Stimulated activated memory B cell treated with anti-CD40 and anti-IgM and Interleukin-4, amounts not matched to agents 10 μg/mL and 1 μg/mL and 100 μg/mL, for 72 hours (primary cell): ENCODE results near the gene DDX27.

Experiments used
- ATAC-seq: fragments of 150-1000 bp; cut with Tn5 transposase; 2 replicates; pipeline ENCODE4 v1.10.0; 2021
- H3K27ac Mint-ChIP-seq: one replicate; pipeline ENCODE4 v1.8.0; 2022; ENCODE audit warnings: mild to moderate bottlenecking, mixed read lengths
- H3K27me3 Mint-ChIP-seq: one replicate; pipeline ENCODE4 v1.8.0; 2022; ENCODE audit warnings: mixed read lengths
- H3K36me3 Mint-ChIP-seq: one replicate; pipeline ENCODE4 v1.8.0; 2022; ENCODE audit warnings: mixed read lengths
- H3K4me1 Mint-ChIP-seq: one replicate; pipeline ENCODE4 v1.8.0; 2022; ENCODE audit warnings: mixed read lengths
- H3K4me3 Mint-ChIP-seq: one replicate; pipeline ENCODE4 v1.8.0; 2022; ENCODE audit warnings: mild to moderate bottlenecking, moderate library complexity, mixed read lengths
- H3K9me3 Mint-ChIP-seq: one replicate; pipeline ENCODE4 v1.8.0; 2022; ENCODE audit warnings: mixed read lengths

DDX27 gene

DNA sequence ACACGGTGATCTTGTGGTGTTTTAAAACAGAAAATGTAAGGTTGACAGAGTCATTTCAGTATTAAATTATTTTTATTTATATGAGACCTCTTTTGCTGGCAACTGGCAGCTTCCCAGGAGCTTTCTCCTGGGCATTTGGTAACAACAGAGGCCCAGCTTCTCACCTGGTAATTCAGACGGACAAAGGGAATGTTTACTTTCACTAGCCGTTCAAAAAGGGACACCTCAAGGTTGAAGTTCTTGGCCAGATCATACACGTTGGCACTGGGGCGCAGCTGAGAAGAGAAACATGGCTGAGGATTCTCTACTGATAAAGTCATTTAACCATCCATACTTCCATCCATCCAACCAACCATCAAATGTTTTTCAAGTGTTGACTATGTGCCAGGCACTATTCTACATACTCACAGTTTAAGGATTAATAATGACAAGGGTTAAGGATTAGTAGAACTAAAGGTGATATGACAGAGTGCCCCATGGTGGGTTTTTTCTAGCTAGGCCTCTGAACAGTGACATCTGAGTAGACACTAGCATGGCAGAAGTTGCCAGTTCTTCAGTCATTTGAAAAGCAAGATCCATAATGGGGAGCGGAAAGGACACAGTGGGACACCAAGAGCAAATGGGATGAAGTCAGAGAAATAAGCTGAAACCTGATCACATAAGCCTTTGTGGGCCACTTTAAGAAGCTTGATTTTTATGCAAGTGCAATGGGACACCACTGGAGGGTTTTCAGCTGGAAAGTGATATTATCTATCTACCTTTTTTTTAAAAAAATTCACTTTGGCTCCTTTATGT is 33.5 kb downstream of the DDX27 start:
- Mint-ChIP-seq H3K9me3 (no peaks in the 10 kb centered on the region), H3K27me3 (no peaks in the 10 kb centered on the region), H3K27ac (no peak overlapping the region), H3K4me1 (no peaks in the 10 kb centered on the region), H3K36me3 (peaks cover 84% of the 10 kb centered on the region), H3K4me3 (no peak overlapping the region)
- no peak for ATAC-seq

DNA sequence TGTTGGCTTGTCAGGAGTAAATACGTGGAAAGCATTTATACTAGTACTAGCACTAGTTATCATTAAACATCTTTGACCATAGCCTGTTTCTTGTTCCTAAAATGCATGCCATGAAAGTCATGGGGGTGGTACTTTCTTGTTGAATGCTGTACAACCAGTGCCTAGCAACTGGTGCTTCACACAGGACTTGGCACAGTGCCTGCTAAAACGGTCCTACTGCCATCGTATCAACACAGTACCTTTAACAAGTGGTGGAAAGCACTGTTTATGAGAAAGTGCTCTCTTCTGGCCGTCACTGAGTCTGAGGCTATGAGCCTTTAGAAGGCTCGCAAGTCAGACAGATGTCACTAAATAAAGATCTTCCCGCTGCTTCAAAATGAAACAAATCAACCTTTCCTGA is 37.0 kb downstream of the DDX27 start:
- Mint-ChIP-seq H3K27ac (no peak overlapping the region), H3K36me3 (peaks cover 85% of the 10 kb centered on the region), H3K9me3 (no peaks in the 10 kb centered on the region), H3K4me3 (no peak overlapping the region), H3K27me3 (no peaks in the 10 kb centered on the region), H3K4me1 (no peaks in the 10 kb centered on the region)
- no peak for ATAC-seq

DNA sequence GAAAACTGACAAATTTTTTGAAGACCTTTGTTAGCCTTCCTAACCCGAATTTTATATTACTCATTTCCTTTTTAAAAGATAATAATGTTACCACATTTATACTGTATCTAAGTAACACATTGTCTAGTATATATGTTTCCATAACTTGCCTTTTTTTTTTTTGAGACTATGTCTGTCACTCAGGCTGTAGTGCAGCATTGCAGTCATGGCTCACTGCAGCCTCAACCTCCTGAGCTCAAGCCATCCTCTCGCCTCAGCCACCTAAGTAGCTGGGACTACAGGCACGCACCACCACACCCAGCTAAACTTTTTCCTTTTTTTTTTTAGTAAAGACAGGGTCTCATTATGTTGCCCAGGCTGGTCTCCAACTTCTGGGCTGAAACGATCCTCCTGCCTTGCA is 40.1 kb downstream of the DDX27 start:
- Mint-ChIP-seq H3K4me3 (no peak overlapping the region), H3K36me3 (peaks cover 86% of the 10 kb centered on the region), H3K4me1 (no peaks in the 10 kb centered on the region), H3K27me3 (no peaks in the 10 kb centered on the region), H3K27ac (no peak overlapping the region), H3K9me3 (no peaks in the 10 kb centered on the region)
- ATAC-seq, result no peak

DNA sequence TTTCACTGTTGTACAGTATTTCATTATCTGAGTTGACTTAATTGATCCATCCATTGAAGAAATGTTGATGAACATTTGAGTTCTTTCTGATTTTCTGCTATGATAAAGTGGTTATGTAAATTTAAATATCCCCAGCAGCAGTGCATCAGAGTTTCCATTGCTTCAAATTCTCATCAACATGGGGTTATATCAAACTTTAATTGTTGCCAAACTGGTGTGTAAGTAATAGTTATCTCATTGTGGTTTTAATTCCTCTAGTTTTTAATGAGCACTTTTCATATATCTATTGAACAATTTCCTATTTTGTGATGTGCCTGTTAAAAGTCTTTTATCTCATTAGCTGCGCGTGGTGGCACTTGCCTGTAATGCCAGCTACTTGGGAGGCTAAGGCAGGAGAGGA is 40.6 kb downstream of the DDX27 start:
- no peak for ATAC-seq
- H3K27me3 Mint-ChIP-seq, result no peaks in the 10 kb centered on the region
- peaks cover 86% of the 10 kb centered on the region for H3K36me3 Mint-ChIP-seq
- no peaks in the 10 kb centered on the region for H3K4me1 Mint-ChIP-seq
- no peaks in the 10 kb centered on the region for H3K9me3 Mint-ChIP-seq
- H3K27ac Mint-ChIP-seq, result no peak overlapping the region
- H3K4me3 Mint-ChIP-seq, result no peak overlapping the region

DNA sequence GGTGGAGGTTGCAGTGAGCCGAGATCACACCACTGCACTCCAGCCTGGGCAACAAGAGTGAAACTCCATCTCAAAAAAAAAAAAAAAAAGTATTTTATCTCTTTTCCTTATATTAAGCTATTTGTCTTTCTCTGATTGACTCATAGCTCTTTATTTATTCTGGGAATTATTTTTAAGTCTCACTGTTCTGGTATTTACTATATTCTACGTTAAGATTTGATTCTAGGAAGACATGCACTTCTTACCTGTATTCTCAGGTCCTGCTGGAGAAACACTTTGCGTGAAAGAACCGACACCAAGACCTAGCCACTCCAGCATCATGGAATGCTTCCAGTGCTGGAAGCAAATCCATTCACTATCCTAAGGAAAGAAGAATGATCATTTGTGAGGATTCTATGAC is 41.0 kb downstream of the DDX27 start:
- no peaks in the 10 kb centered on the region for H3K4me1 Mint-ChIP-seq
- H3K27ac Mint-ChIP-seq, result no peak overlapping the region
- H3K4me3 Mint-ChIP-seq, result no peak overlapping the region
- H3K9me3 Mint-ChIP-seq, result no peaks in the 10 kb centered on the region
- no peaks in the 10 kb centered on the region for H3K27me3 Mint-ChIP-seq
- peaks cover 86% of the 10 kb centered on the region for H3K36me3 Mint-ChIP-seq
- ATAC-seq, result no peak

DNA sequence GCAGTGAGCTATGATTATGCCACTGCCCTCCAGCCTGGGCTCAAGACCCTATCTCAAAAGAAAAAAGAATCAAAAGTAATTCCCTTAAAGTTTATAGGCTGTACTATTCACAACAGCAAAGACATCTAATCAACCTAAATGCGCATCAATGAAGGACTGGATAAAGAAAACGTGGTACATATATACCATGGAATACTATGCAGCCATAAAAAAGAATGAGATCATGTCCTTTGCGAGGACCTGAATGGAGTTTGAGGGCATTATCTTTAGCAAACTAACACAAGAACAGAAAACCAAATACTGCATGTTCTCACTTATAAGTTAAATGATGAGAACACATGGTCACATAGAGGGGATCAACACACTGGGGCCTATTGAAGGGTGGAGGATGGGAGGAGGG is 42.0 kb downstream of the DDX27 start:
- H3K27ac Mint-ChIP-seq, result no peak overlapping the region
- H3K9me3 Mint-ChIP-seq, result no peaks in the 10 kb centered on the region

DNA sequence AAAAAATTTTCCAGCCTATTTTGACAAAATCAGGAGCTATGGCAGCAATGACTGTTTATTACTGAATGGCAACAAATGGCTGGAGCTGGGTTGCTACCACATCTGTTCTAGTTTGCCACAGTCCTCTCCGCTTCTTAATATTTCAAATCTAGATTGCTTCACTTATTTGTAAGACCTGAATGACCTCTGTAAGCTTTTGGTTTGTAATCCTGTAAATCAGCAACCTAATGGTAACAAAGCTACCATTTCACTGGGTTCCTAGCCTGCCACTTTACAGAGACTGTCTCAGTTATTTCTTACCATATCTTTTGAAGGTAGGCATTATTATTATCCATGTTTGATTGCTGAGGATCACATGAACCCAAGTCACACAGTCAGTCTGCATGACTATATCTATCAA is 43.2 kb downstream of the DDX27 start:
- Mint-ChIP-seq H3K36me3 (peaks cover 78% of the 10 kb centered on the region), H3K4me3 (no peak overlapping the region), H3K4me1 (peaks cover 12% of the 10 kb centered on the region), H3K27ac (no peak overlapping the region), H3K9me3 (no peaks in the 10 kb centered on the region), H3K27me3 (no peaks in the 10 kb centered on the region)
- no peak for ATAC-seq

More for the DNA sequence above, 42.0 kb downstream of the DDX27 start:
- Mint-ChIP-seq H3K4me1 (peaks cover 6% of the 10 kb centered on the region), H3K36me3 (peaks cover 84% of the 10 kb centered on the region), H3K27me3 (no peaks in the 10 kb centered on the region), H3K4me3 (no peak overlapping the region)
- ATAC-seq, result no peak

DNA sequence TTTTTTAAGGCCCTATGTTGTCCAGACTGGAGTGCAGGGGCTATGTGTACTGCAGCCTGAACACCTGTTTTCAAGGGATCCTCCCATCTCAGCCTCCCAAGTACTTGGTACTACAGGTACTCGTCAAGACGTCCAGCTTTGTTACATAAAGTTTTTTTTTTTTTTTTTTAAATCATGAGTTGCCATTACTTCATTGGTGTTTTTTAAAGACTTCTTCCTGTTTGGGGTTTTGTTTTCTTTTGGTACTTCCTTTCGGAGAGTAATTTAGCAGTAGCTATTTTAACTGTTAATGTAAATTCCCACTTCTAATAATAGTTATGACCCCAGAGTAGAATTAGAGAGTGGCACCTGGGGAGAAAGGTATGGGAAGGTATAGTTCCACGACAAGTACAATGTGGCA is 48.1 kb downstream of the DDX27 start:
- peaks cover 3% of the 10 kb centered on the region for H3K9me3 Mint-ChIP-seq
- H3K36me3 Mint-ChIP-seq, result peaks cover 87% of the 10 kb centered on the region
- peak; percentile 39 for ATAC-seq

DNA sequence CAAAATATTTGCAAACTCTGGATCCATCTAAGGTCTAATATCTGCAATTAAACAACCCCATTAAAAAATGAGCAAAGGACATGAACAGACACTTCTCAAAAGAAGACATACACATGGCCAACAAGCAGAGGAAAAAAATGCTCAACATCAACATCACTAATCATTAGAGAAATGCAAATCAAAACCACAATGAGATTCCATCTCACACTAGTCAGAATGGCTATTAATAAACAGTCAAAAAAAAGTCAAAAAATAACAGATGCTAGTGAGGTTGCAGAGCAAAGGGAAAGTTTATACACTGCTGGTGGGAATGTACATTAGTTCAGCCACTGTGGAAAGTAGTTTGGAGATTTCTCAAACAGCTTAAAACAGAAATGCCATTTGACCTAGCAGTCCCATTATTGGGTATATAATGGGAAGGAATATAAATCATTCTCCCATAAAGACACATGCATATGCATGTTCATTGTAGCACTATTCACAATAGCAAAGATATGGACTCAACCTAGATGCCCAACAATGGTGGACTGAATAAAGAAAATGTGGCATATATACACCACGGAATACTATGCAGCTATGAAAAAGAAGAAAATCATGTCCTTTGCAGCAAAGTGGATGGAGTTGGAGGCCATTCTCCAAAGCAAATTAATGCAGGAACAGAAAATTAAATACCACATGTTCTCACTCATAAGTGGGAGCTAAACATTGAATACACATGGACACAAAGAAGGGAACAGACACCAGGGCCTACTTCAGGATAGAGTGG is 49.6 kb downstream of the DDX27 start:
- Mint-ChIP-seq H3K36me3 (peaks cover 79% of the 10 kb centered on the region), H3K9me3 (peaks cover 3% of the 10 kb centered on the region), H3K4me1 (peaks cover 64% of the 10 kb centered on the region), H3K4me3 (peak overlapping the region; percentile 53), H3K27ac (peak overlapping the region; percentile 81), H3K27me3 (no peaks in the 10 kb centered on the region)
- peak; percentile 63 for ATAC-seq

More for the DNA sequence above, 48.1 kb downstream of the DDX27 start:
- H3K27me3 Mint-ChIP-seq, result no peaks in the 10 kb centered on the region
- peak overlapping the region; percentile 81 for H3K27ac Mint-ChIP-seq
- peak overlapping the region; percentile 64 for H3K4me3 Mint-ChIP-seq
- peaks cover 57% of the 10 kb centered on the region for H3K4me1 Mint-ChIP-seq

DNA sequence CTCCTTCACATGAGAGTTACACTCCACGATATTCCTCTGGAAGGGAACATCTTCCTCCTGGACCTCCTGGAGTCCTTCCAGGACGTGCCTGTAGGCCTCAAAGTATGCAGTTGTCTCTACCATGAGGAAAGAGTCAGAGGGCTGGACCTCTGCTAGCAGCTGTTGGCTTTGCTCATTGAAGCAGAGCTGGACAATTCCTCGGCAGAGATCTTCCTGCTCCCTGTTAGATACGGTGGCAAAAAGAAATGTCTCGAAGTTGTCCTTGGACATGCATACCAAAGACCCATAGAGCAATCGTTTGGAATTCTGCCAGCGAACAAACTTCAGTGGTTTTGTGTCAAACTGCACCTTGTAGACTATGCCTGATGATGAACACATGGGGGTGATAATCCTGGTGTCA is 51.0 kb downstream of the DDX27 start:
- H3K36me3 Mint-ChIP-seq, result peaks cover 66% of the 10 kb centered on the region
- peaks cover 3% of the 10 kb centered on the region for H3K9me3 Mint-ChIP-seq
- peak overlapping the region; percentile 51 for H3K27ac Mint-ChIP-seq

DNA sequence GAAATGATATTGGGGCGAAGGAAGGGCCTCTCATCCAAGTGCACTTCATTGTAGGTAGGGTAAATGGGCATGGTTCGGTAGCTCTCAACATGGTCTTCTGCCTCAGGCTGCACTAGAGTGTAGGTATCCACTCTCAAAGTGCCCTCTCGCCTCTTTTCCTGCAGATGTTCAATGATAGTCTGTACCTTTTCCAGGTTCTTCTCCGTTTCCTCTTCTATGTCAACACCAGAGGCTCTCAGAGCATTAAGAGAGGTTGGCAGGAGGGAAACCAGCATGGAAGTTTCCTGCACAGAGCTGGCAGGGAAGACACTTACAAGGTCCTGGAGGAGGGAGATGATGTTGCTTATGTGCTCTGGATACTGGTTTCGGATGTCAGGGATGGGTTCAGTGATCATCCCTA is 51.5 kb downstream of the DDX27 start:
- ATAC-seq, result no peak
- peaks cover 65% of the 10 kb centered on the region for H3K4me1 Mint-ChIP-seq
- peaks cover 67% of the 10 kb centered on the region for H3K36me3 Mint-ChIP-seq

More for the DNA sequence above, 51.0 kb downstream of the DDX27 start:
- ATAC-seq, result no peak
- Mint-ChIP-seq H3K4me1 (peaks cover 64% of the 10 kb centered on the region), H3K4me3 (no peak overlapping the region), H3K27me3 (no peaks in the 10 kb centered on the region)

DNA sequence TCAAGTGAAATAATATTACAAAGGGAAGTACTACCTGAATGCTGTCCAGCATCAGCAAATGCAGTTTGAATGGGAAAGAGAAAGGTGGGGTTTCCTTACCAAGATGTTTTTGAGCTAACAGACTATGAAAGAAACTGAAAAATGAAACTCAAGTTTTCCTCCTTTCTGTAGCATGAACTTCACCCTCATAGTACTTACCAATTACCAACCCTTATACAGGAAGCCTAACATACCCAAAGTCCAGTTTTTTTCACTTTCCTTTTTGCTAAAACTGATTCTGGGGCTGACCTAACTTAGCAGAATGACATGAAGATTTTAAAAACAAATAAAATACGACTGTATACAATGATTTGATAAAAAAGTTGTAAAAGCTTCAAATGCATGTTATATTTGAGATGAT is 53.4 kb downstream of the DDX27 start:
- peaks cover 70% of the 10 kb centered on the region for H3K4me1 Mint-ChIP-seq
- H3K9me3 Mint-ChIP-seq, result peaks cover 3% of the 10 kb centered on the region
- ATAC-seq, result no peak
- no peak overlapping the region for H3K4me3 Mint-ChIP-seq
- peak overlapping the region; percentile 25 for H3K27ac Mint-ChIP-seq
- H3K27me3 Mint-ChIP-seq, result no peaks in the 10 kb centered on the region
- peaks cover 71% of the 10 kb centered on the region for H3K36me3 Mint-ChIP-seq

More for the DNA sequence above, 51.5 kb downstream of the DDX27 start:
- Mint-ChIP-seq H3K4me3 (no peak overlapping the region), H3K9me3 (peaks cover 3% of the 10 kb centered on the region), H3K27me3 (no peaks in the 10 kb centered on the region), H3K27ac (peak overlapping the region; percentile 51)

DNA sequence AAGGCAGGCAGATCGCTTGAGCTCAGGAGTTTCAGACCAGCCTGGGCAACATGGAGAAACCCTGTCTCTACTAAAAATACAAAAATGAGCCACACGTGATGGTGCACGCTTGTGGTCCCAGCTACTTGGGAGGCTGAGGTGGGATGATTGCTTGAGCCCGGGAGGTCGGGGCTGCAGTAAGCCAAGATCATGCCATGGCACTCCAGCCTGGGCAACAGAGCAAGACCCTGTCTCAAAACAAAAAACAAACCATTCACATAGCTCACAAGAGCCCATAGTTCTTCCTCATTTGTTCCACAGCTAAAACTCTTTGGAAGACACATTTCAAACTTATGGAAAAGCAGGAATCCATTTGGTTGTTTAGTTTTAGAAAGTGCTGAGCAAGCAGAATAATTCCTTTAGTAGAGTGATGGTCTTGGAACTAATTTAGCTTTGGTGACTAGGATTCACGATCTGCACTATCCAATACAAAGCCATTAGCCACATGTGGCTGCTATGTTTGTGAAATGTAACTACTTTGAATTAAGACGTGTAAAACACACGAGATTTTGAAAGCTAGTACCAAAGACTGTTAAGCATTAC is 54.6 kb downstream of the DDX27 start:
- peaks cover 59% of the 10 kb centered on the region for H3K4me1 Mint-ChIP-seq
- no peak for ATAC-seq
- H3K27me3 Mint-ChIP-seq, result no peaks in the 10 kb centered on the region
- H3K9me3 Mint-ChIP-seq, result peaks cover 3% of the 10 kb centered on the region
- H3K4me3 Mint-ChIP-seq, result no peak overlapping the region
- H3K27ac Mint-ChIP-seq, result no peak overlapping the region
- peaks cover 64% of the 10 kb centered on the region for H3K36me3 Mint-ChIP-seq

DNA sequence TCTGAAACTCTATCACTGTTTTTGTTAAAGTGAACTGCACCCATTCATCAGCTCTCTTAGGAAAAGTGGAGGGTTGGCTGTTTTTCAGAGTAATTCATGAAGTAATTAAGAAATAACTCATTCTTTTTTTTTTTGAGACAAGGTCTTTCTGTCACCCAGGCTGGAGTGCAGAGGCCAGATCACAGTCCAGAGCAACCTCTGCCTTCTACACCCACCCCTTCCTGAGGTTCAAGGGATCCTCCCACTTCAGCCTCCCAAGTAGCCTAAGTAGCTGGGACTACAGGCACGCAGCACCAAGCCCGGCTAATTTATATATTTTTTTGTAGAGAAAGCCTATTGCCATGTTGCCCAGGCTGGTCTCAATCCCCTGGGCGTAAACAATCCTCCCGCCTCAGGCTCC is 56.0 kb downstream of the DDX27 start:
- H3K27ac Mint-ChIP-seq, result peak overlapping the region; percentile 100
- no peaks in the 10 kb centered on the region for H3K27me3 Mint-ChIP-seq
- ATAC-seq, result no peak
- peak overlapping the region; percentile 12 for H3K4me3 Mint-ChIP-seq
- H3K36me3 Mint-ChIP-seq, result peaks cover 64% of the 10 kb centered on the region
- peaks cover 2% of the 10 kb centered on the region for H3K9me3 Mint-ChIP-seq
- H3K4me1 Mint-ChIP-seq, result peaks cover 50% of the 10 kb centered on the region

DNA sequence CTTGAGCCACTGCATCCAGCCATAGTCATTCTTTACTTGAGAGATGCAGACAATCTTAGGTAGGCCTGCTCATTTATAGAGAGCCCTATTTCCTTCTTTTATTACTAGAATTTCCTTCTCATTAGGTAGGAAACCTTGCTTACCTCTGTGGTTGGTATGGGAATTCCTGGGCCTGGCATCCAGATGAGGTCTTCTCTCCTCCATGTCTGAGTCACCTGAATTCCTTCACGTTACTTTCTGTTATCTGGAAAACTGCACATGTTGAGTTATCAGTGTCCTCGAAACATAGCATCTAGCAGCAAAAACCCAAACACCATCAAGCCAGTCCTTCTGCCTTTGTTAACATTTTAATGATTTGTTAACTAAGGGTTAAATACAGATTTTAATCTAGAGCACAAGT is 56.4 kb downstream of the DDX27 start:
- Mint-ChIP-seq H3K36me3 (peaks cover 64% of the 10 kb centered on the region), H3K27ac (peak overlapping the region; percentile 100), H3K4me1 (peaks cover 50% of the 10 kb centered on the region), H3K4me3 (peak overlapping the region; percentile 12), H3K9me3 (peaks cover 4% of the 10 kb centered on the region), H3K27me3 (no peaks in the 10 kb centered on the region)
- ATAC-seq, result no peak
